ENCODE measurements around the gene SMCP.
A peak's percentile ranks its signal among the peaks of the same experiment; 100 is the strongest.

Gene SMCP

GRCh38 chr1:152878042-152878441, at the start of gene SMCP:
SMCP (plus strand) TSS chr1:152878322; CDS start chr1:152884423, 6,101 bp downstream.
- DNase-seq (ENCODE audit: extremely low read depth, insufficient read length) = no peak
- peak; percentile 67 for TF ChIP-seq CTCF (IDR thresholded peaks at IDR 0.05; ENCODE audit: insufficient read depth, low read length, poor library complexity, severe bottlenecking)
- no peaks in the 10 kb centered on the region for H3K36me3 ChIP-seq (ENCODE audit: control insufficient read depth, insufficient read depth, low read length)
- H3K27me3 ChIP-seq (replicated peaks; ENCODE audit: control insufficient read depth, insufficient read depth, low read length) = no peaks in the 10 kb centered on the region
- no peak within 1 kb of the TSS for H3K4me3 ChIP-seq (replicated peaks; ENCODE audit: low read depth, low read length)

GRCh38 chr1:152836870-152837269, 41.3 kb upstream of the SMCP start:
- no peak overlapping the region for H3K4me3 ChIP-seq (replicated peaks; ENCODE audit: low read depth, low read length)
- no peaks in the 10 kb centered on the region for H3K36me3 ChIP-seq (ENCODE audit: control insufficient read depth, insufficient read depth, low read length)
- no peaks in the 10 kb centered on the region; the same call in 1 of the 2 replicates for H3K27me3 ChIP-seq (replicated peaks; ENCODE audit: control insufficient read depth, insufficient read depth, low read length)
- no peak for TF ChIP-seq CTCF (IDR thresholded peaks at IDR 0.05; ENCODE audit: insufficient read depth, low read length, poor library complexity, severe bottlenecking)
- DNase-seq (ENCODE audit: extremely low read depth, insufficient read length) = no peak

GRCh38 chr1:152842556-152842955, 35.6 kb upstream of the SMCP start, which contains the start of gene LCE6A:
LCE6A (plus strand) TSS chr1:152842856; CDS start chr1:152843521, 665 bp downstream.
- TF ChIP-seq CTCF (IDR thresholded peaks at IDR 0.05; ENCODE audit: insufficient read depth, low read length, poor library complexity, severe bottlenecking) = no peak
- H3K36me3 ChIP-seq (ENCODE audit: control insufficient read depth, insufficient read depth, low read length) = no peaks in the 10 kb centered on the region
- DNase-seq (ENCODE audit: extremely low read depth, insufficient read length) = no peak
- H3K4me3 ChIP-seq (replicated peaks; ENCODE audit: low read depth, low read length) = no peak within 1 kb of the TSS
- no peaks in the 10 kb centered on the region; the same call in 1 of the 2 replicates for H3K27me3 ChIP-seq (replicated peaks; ENCODE audit: control insufficient read depth, insufficient read depth, low read length)

- DNase-seq (ENCODE audit: extremely low read depth, insufficient read length) = no peak
- Histone ChIP-seq H3K27me3 (replicated peaks; ENCODE audit: control insufficient read depth, insufficient read depth, low read length) (no peaks in the 10 kb centered on the region; the same call in none of the 2 replicates), H3K4me3 (replicated peaks; ENCODE audit: low read depth, low read length) (no peak overlapping the region), H3K36me3 (ENCODE audit: control insufficient read depth, insufficient read depth, low read length) (no peaks in the 10 kb centered on the region)
- TF ChIP-seq CTCF (IDR thresholded peaks at IDR 0.05; ENCODE audit: insufficient read depth, low read length, poor library complexity, severe bottlenecking) = no peak
These were observed 22.5 kb upstream of the SMCP start for GRCh38 chr1:152855661-152856060.

GRCh38 chr1:152858062-152858461, 20.1 kb upstream of the SMCP start:
- H3K36me3 ChIP-seq (ENCODE audit: control insufficient read depth, insufficient read depth, low read length) = no peaks in the 10 kb centered on the region
- no peak for DNase-seq (ENCODE audit: extremely low read depth, insufficient read length)
- H3K4me3 ChIP-seq (replicated peaks; ENCODE audit: low read depth, low read length) = no peak overlapping the region
- no peaks in the 10 kb centered on the region; the same call in none of the 2 replicates for H3K27me3 ChIP-seq (replicated peaks; ENCODE audit: control insufficient read depth, insufficient read depth, low read length)
- TF ChIP-seq CTCF (IDR thresholded peaks at IDR 0.05; ENCODE audit: insufficient read depth, low read length, poor library complexity, severe bottlenecking) = no peak

GRCh38 chr1:152859696-152860095, 18.4 kb upstream of the SMCP start, which contains the start of gene LCE7A:
LCE7A (plus strand) TSS chr1:152859996; CDS start chr1:152860698, 702 bp downstream.
- no peak for TF ChIP-seq CTCF (IDR thresholded peaks at IDR 0.05; ENCODE audit: insufficient read depth, low read length, poor library complexity, severe bottlenecking)
- Histone ChIP-seq H3K27me3 (replicated peaks; ENCODE audit: control insufficient read depth, insufficient read depth, low read length) (no peaks in the 10 kb centered on the region; the same call in none of the 2 replicates), H3K4me3 (replicated peaks; ENCODE audit: low read depth, low read length) (no peak within 1 kb of the TSS), H3K36me3 (ENCODE audit: control insufficient read depth, insufficient read depth, low read length) (no peaks in the 10 kb centered on the region)
- no peak for DNase-seq (ENCODE audit: extremely low read depth, insufficient read length)
